H1 (cell line): ENCODE data around the gene RCC1. TPM values are rescaled to one million over a fixed set of nuclear protein-coding genes. Genes with fewer than 3 reads are reported as not detected.

Experiments
- CTCF ChIA-PET: fragments of 300-600 bp; sonication (Branson Sonifier 250); formaldehyde crosslinking; loops from one replicate; lab custom pipeline; 2021; ENCODE audit not compliant: partially characterized antibody; lab: Charles Lee
- POLR2A ChIA-PET: fragments of 300-600 bp; sonication (Branson Sonifier 250); formaldehyde crosslinking; loops from one replicate; lab custom pipeline; 2021; ENCODE audit warnings: inconsistent platforms; ENCODE audit not compliant: partially characterized antibody; lab: Charles Lee
- DNase-seq, 2 experiments: peaks; one replicate each; pipeline versions ENCODE4 v3.0.0 to v3.0.0-alpha.2; 2010 to 2022; ENCODE audit warnings: low spot score in 2 of 2, low read depth in 1 of 2, mixed read lengths in 1 of 2
- FAIRE-seq: peaks from 2 replicates; lab custom pipeline; 2011; peaks lifted over from hg19 to GRCh38; lab: Jason Lieb, UNC
- H2AFZ ChIP-seq: 2 replicates; pipeline ENCODE4 v1.8.1; 2012; ENCODE audit warnings: low read length, inconsistent platforms
- H2AK5ac ChIP-seq: 2 replicates; pipeline ENCODE4 v1.6.1; 2013; ENCODE audit warnings: low read depth, low read length
- H2BK120ac ChIP-seq: replicated peaks from 2 replicates; pipeline ENCODE3; 2013; ENCODE audit warnings: low read depth, low read length, inconsistent platforms
- H2BK12ac ChIP-seq: 2 replicates; pipeline ENCODE4 v1.6.1; 2013; ENCODE audit warnings: low read depth, low read length
- H2BK15ac ChIP-seq: 2 replicates; pipeline ENCODE4 v1.6.1; 2013; ENCODE audit warnings: low read length
- H2BK20ac ChIP-seq: 2 replicates; pipeline ENCODE4 v1.6.1; 2013; ENCODE audit warnings: low read length
- H2BK5ac ChIP-seq: 2 replicates; pipeline ENCODE4 v1.6.1; 2013; ENCODE audit warnings: low read depth, low read length
- H3K14ac ChIP-seq: 2 replicates; pipeline ENCODE4 v1.6.1; 2013; ENCODE audit warnings: inconsistent platforms; ENCODE audit not compliant: insufficient read length
- H3K18ac ChIP-seq: 2 replicates; pipeline ENCODE4 v1.6.1; 2013; ENCODE audit warnings: low read length; ENCODE audit errors: extremely low read depth
- H3K23ac ChIP-seq: 2 replicates; pipeline ENCODE4 v1.6.1; 2013; ENCODE audit warnings: inconsistent platforms; ENCODE audit not compliant: insufficient read length
- H3K23me2 ChIP-seq: 2 replicates; pipeline ENCODE4 v1.6.1; 2013; ENCODE audit warnings: low read depth, low read length
- H3K27ac ChIP-seq: 2 replicates; pipeline ENCODE4 v1.6.1; 2011; ENCODE audit warnings: low read depth, low read length, inconsistent platforms
- H3K27me3 ChIP-seq, 4 experiments: replicated peaks in 1 of 4; 1 replicate in 1 of 4; 2 replicates in 3 of 4; pipeline versions ENCODE4 v1.6.1 to v1.8.1; 2011 to 2013; ENCODE audit warnings: low read length in 3 of 4, mild to moderate bottlenecking in 3 of 4, inconsistent platforms in 2 of 4, mixed read lengths in 2 of 4, moderate library complexity in 1 of 4; ENCODE audit not compliant: control insufficient read depth in 3 of 4, insufficient read depth in 3 of 4; ENCODE audit errors: extremely low read depth in 1 of 4
- H3K36me3 ChIP-seq, 4 experiments: 2 replicates each; pipeline versions ENCODE4 v1.6.1 to v1.8.1; 2011 to 2013; ENCODE audit warnings: mild to moderate bottlenecking in 4 of 4, low read length in 3 of 4, moderate library complexity in 2 of 4, control low read depth in 1 of 4, inconsistent platforms in 1 of 4; ENCODE audit not compliant: insufficient read depth in 4 of 4, control insufficient read depth in 2 of 4
- H3K4ac ChIP-seq: replicated peaks from 2 replicates; pipeline ENCODE3; 2013; ENCODE audit warnings: low read length, low read depth, mixed read lengths, inconsistent platforms; ENCODE audit not compliant: insufficient read length
- H3K4me1 ChIP-seq, 4 experiments: replicated peaks in 1 of 4; 1 replicate in 1 of 4; 2 replicates in 3 of 4; pipeline versions ENCODE4 v1.6.1 to v1.8.1; 2011 to 2013; ENCODE audit warnings: low read length in 3 of 4, inconsistent platforms in 2 of 4, mixed read lengths in 1 of 4; ENCODE audit not compliant: insufficient read depth in 4 of 4, control insufficient read depth in 3 of 4
- H3K4me2 ChIP-seq, 2 experiments: 2 replicates each; pipeline versions ENCODE4 v1.6.1 to v1.8.1; 2011 to 2013; ENCODE audit warnings: low read depth in 2 of 2, low read length in 2 of 2, control low read depth in 1 of 2, inconsistent platforms in 1 of 2, mild to moderate bottlenecking in 1 of 2; ENCODE audit not compliant: insufficient read depth in 1 of 2
- H3K4me3 ChIP-seq, 4 experiments: fragments of 200-600, 300-600 bp in 1 of 4; sonication (generic), shearing (Covaris generic), sonication (Bioruptor Twin) in 1 of 4; 2 replicates each; pipeline versions ENCODE4 v1.5.1 to v1.8.1; 2011 to 2016; ENCODE audit warnings: low read length in 4 of 4, low read depth in 3 of 4, control low read depth in 2 of 4, inconsistent platforms in 2 of 4, mild to moderate bottlenecking in 2 of 4, mixed read lengths in 1 of 4, moderate library complexity in 1 of 4; ENCODE audit not compliant: insufficient read depth in 2 of 4; ENCODE audit errors: extremely low read depth in 1 of 4
- H3K56ac ChIP-seq: replicated peaks from 2 replicates; pipeline ENCODE3; 2013; ENCODE audit warnings: low read depth, mild to moderate bottlenecking, mixed read lengths, low read length, inconsistent platforms; ENCODE audit not compliant: insufficient read length
- H3K79me1 ChIP-seq: 2 replicates; pipeline ENCODE4 v1.6.1; 2013; ENCODE audit warnings: low read depth, low read length, control low read depth
- H3K79me2 ChIP-seq, 2 experiments: 2 replicates each; pipeline versions ENCODE4 v1.6.1 to v1.8.1; 2012 to 2013; ENCODE audit warnings: low read length in 2 of 2, mild to moderate bottlenecking in 2 of 2, inconsistent platforms in 1 of 2; ENCODE audit not compliant: insufficient read depth in 2 of 2, control insufficient read depth in 1 of 2
- H3K9ac ChIP-seq, 4 experiments: replicated peaks in 1 of 4; 1 replicate in 1 of 4; 2 replicates in 3 of 4; pipeline versions ENCODE4 v1.6.1 to v1.8.1; 2011 to 2013; ENCODE audit warnings: low read depth in 3 of 4, low read length in 3 of 4, control low read depth in 2 of 4, mild to moderate bottlenecking in 2 of 4, moderate library complexity in 2 of 4, inconsistent platforms in 1 of 4; ENCODE audit errors: extremely low read depth in 1 of 4
- H3K9me3 ChIP-seq, 2 experiments: 2 replicates each; pipeline versions ENCODE4 v1.6.1 to v1.8.1; 2012 to 2013; ENCODE audit warnings: mild to moderate bottlenecking in 2 of 2, moderate library complexity in 2 of 2, control low read depth in 1 of 2, inconsistent platforms in 1 of 2, low read depth in 1 of 2, low read length in 1 of 2, mixed read lengths in 1 of 2; ENCODE audit not compliant: insufficient read depth in 2 of 2
- H4K20me1 ChIP-seq, 2 experiments: replicated peaks in 1 of 2; 2 replicates each; pipeline versions ENCODE3 to v1.8.1; 2011 to 2013; ENCODE audit warnings: inconsistent platforms in 2 of 2, low read length in 2 of 2, mild to moderate bottlenecking in 1 of 2; ENCODE audit not compliant: insufficient read depth in 2 of 2, control insufficient read depth in 1 of 2
- H4K5ac ChIP-seq: 2 replicates; pipeline ENCODE4 v1.6.1; 2013; ENCODE audit warnings: low read length, low read depth, mixed read lengths, inconsistent platforms; ENCODE audit not compliant: insufficient read length
- H4K8ac ChIP-seq: 2 replicates; pipeline ENCODE4 v1.8.0; 2013; ENCODE audit warnings: mild to moderate bottlenecking, moderate library complexity, low read length, inconsistent platforms; ENCODE audit not compliant: insufficient read depth; ENCODE audit errors: extremely low read depth
- H4K91ac ChIP-seq: replicated peaks from 2 replicates; pipeline ENCODE3; 2013; ENCODE audit warnings: low read length, mixed read lengths, inconsistent platforms; ENCODE audit not compliant: insufficient read length
- CREB1 ChIP-seq: IDR thresholded peaks from 2 replicates; pipeline ENCODE4 v1.6.1; 2012; ENCODE audit warnings: inconsistent platforms
- FOSL1 ChIP-seq: IDR thresholded peaks from 2 replicates; pipeline ENCODE4 v1.6.1; 2011; ENCODE audit warnings: mild to moderate bottlenecking, low read depth, low read length, moderate library complexity; ENCODE audit not compliant: insufficient read depth
- GABPA ChIP-seq: IDR thresholded peaks from 2 replicates; pipeline ENCODE4 v1.6.1; 2011; ENCODE audit warnings: mild to moderate bottlenecking, low read length, moderate library complexity, borderline replicate concordance; ENCODE audit not compliant: insufficient read depth
- KDM5A ChIP-seq: fragments of 200-600 bp; IDR thresholded peaks from 2 replicates; pipeline ENCODE4 v1.7.1; 2012; ENCODE audit warnings: mild to moderate bottlenecking, low read length, inconsistent platforms, mixed read lengths
- MAFK ChIP-seq: IDR thresholded peaks from 2 replicates; pipeline ENCODE4 v1.6.1; 2012; ENCODE audit warnings: low read depth, mild to moderate bottlenecking, improper control_type of control experiment, low read length
- POLR2AphosphoS5 ChIP-seq: IDR thresholded peaks from 2 replicates; pipeline ENCODE4 v1.6.1; 2011; ENCODE audit warnings: low read depth, low read length
- SP2 ChIP-seq: IDR thresholded peaks from 2 replicates; pipeline ENCODE4 v1.6.1; 2012; ENCODE audit warnings: mild to moderate bottlenecking, low read length, inconsistent platforms
- TAF7 ChIP-seq: optimal IDR thresholded peaks from 2 replicates; pipeline ENCODE3; 2011; ENCODE audit warnings: low read depth, mild to moderate bottlenecking, inconsistent platforms, low read length, moderate library complexity, borderline replicate concordance
- WGBS, 2 experiments: shearing (Covaris generic) in 1 of 2; methylation state at CpG; one replicate each; pipeline versions ENCODE4 v1.1.6 to v1.1.7; 2013 to 2015; ENCODE audit warnings: low lambda C conversion rate in 2 of 2, mixed read lengths in 2 of 2, inconsistent platforms in 1 of 2, low coverage in 1 of 2, missing lambda C conversion rate in 1 of 2; ENCODE audit not compliant: insufficient replicate concordance in 2 of 2, insufficient coverage in 1 of 2, insufficient read length in 1 of 2; ENCODE audit errors: extremely low coverage in 1 of 2, missing lambda C conversion rate in 1 of 2; 5-methylcytosine and 5-hydroxymethylcytosine counted together
- polyA plus RNA-seq, 7 experiments: library from polyadenylated mRNA; depleted of rRNA in 3 of 7; stranded (reverse) in 5 of 7; unstranded in 2 of 7; fragments of >200 nt in 5 of 7; fragments of 200-250 nt in 2 of 7; gene quantifications; 1 replicate in 5 of 7; 2 replicates in 1 of 7; 4 replicates in 1 of 7; pipeline versions ENCODE4 v1.2.1 to v1.2.3, GENCODE V29; 2011 to 2013; ENCODE audit warnings: missing spikeins in 2 of 7, mixed read lengths in 2 of 7
- total RNA-seq: library from RNA; stranded (reverse); fragmentation: NEBNext Ultra II Directional; extraction: Animal tissue kit (Norgen Biotek cat#: 25700); gene quantifications from 2 replicates; pipeline ENCODE4 v1.2.1, GENCODE V29; 2021

The RCC1 gene
- total and polyA plus RNA-seq, 2 of the 8 experiments (the other 6 are each of a cell fraction or from before 2014, with no cell fraction given) = 48.5 to 98.4 TPM

DNA sequence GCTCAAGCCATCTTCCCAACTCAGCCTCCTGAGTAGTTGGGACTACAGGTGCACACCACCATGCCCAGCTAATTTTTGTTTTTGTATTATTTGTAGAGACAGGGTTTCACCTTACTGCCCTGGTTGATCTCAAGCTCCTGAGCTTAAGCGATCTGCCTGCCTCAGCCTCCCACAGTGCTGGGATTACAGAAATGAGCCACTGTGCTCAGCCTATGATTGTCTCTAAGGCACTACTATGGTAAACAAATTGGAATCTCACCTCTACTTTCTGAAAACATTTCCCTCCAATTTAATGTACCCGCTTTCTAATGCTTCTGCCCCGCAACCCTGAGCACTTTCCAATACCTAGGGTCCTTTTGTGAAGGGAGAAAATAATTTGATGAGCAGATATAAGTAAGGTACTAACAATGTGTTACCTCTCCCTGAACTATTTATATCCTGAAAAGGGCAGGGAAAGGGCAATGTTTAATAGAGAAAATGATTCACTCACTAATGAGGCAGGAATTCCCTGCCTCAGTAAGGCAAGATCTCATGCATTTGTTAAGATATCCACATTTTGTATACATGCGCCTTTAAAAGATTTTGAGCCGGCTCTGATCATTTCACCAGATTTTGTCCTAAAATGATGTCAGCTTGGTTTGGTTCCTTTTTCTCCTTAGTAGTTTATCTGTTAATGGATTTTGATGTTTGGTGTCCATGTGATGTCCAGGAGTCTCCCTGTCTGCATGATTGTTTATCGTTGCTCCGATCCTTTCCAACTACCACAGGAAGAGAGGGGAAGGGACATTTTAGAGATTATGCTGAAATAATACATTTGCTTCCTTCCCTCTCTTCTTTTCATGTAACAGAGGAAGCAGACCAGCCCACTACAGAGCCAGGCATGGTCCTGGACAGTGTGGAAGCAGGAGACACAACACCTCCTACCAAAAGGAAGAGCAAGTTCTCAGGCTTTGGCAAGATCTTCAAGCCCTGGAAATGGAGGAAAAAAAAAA, 47.3 kb upstream of the RCC1 start:
- Histone ChIP-seq H2AFZ (no peak overlapping the region), H2AK5ac (no peak overlapping the region), H3K4me2 (no peak overlapping the region), H3K9me3 (no peaks in the 10 kb centered on the region), H4K5ac (no peak overlapping the region), H3K9ac (no peak overlapping the region), H4K8ac (no peak overlapping the region), H3K36me3 (peaks cover 0 to 9% (median 2%) of the 10 kb centered on the region in 4 experiments; a peak in 5 of 8 replicates), H4K20me1 (peaks cover 0 to 4% of the 10 kb centered on the region in 2 experiments), H4K91ac (no peak overlapping the region), H3K4ac (no peak overlapping the region), H3K27me3 (no peaks in the 10 kb centered on the region), H2BK20ac (no peak overlapping the region), H3K14ac (no peak overlapping the region), H3K56ac (no peak overlapping the region), H3K79me1 (no peaks in the 10 kb centered on the region), H3K23ac (no peak overlapping the region), H3K79me2 (no peaks in the 10 kb centered on the region; a peak in 1 of 4 replicates), H2BK120ac (no peak overlapping the region), H2BK15ac (no peak overlapping the region), H3K4me3 (no peak overlapping the region), H2BK5ac (no peak overlapping the region), H3K23me2 (no peaks in the 10 kb centered on the region), H3K4me1 (no peaks in the 10 kb centered on the region), H2BK12ac (no peak overlapping the region), H3K18ac (no peak overlapping the region), H3K27ac (no peak overlapping the region)
- ChIA-PET POLR2A (interaction anchor here (2.4 kb wide), 1 partner anchor 47 kb away, joined by 7 read pairs; no protein-coding TSS in a partner anchor), CTCF (interaction anchor here (0.7 kb wide), 1 partner anchor 49 kb away, joined by 3 read pairs; no protein-coding TSS in a partner anchor)
- FAIRE-seq = no peak
- TF ChIP-seq SP2 = no peak
- TF ChIP-seq TAF7 = no peak
- no peak for TF ChIP-seq GABPA
- TF ChIP-seq FOSL1 = no peak
- TF ChIP-seq POLR2AphosphoS5 = no peak
- no peak for TF ChIP-seq CREB1
- TF ChIP-seq MAFK = no peak
- TF ChIP-seq KDM5A = no peak
- DNase-seq = no peak
- WGBS, 2 experiments = 96% methylated on average over 7 of the region's 7 CpGs; no CpG with 5 or more reads in 1 of the 2 experiments
